ENCODE results near the gene ZNF445.

Gene ZNF445

DNA sequence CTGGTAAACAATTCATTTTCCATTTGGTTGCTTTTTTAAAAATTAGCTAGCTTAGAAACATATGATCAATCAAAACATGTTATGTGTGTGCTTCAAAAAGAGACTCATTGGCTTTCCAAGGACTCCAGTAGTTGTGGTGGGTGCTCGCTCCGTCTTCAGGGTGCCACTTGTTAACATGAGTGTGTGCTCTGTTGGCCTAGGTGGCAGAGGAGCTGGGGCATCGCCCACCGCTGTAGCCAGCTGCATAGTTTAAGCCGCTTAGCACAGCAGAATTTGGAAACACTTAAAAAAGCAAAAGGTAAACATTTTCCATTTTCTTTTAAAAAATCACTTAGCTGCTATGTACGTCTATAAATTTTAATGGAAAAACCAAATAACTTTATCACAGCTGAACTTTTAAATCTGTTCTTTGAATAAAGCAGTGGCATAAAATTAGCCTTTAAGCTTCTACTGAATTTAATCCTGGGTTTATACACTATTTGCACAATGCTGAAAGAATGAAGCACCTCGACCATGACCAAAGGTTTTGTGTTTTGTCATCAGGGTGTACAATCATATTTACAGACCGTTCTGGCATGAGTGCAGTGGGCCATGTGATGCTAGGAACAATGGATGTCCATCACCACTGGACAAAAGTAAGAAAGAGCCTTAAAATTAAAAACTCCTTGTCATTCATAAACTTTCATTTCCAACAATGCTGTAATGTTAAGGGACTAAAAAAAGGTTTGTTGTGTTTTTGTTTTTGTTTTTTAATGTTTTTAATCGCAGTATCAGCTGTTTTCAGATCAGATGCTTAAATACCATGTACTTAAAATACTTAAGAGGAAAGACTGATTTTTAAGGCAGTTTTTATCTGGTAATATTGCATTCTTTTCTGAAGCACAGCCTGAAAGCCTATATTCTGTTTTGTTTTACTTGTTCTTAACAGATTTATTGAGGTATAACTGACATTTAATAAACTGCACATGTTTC is 81.0 kb downstream of the ZNF445 start:
- DNase-seq: no peak

DNA sequence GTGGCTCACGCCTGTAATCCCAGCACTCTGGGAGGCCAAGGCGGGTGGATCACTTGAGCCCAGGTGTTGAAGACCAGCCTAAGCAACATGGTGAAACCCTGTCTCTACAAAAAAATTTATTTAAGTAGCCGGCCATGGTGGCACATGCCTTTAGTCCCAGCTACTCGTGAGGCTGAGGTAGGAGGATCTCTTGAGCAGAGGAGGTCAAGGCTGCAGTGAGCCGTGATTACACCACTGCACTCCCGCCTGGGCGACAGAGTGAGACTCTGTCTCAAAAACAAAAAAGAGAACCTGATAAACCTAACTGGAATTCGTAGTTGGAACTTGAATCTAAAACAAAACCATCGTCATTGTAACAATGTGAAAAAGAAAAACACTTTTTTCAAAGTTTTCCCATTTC is 81.8 kb downstream of the ZNF445 start:
- no peak for DNase-seq

DNA sequence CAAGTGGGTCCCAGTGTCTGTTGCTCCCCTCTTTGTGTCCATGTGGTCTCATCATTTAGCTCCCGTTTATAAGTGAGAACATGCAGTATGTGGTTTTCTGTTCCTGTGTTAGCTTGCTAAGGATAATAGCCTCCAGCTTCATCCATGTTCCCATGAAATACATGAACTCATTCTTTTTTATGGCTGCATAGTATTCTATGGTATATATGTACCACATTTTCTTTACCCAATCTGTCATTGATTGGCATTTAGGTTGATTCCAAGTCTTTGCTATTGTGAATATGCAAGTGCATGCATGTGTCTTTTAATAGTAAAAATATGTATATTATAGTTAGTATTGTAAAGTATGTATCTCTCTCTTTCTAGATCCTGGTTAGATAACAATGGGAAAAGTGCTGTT is 85.0 kb downstream of the ZNF445 start:
- no peak for DNase-seq

DNA sequence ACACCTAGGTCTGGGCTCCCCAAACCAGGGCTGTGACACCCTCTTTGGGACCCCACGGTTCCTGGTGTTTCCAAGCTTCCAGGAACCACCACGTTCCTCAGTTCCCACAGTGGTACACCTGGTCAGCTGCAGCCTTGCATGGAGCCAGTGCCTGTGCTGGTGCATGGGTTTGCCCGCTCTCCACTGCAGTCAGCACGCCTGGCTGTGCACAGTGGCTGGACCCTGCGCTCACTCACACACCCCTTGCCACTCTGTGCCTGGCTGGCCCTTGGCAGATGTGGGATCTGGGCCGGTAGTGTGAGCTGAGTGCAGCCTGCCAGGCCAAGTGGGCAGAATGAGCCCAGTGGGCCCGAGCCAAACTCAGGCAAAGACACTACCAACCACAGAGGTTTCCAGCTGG is 90.1 kb downstream of the ZNF445 start:
- no peak for DNase-seq
